Omental fat pad (tissue), 4 donors: ENCODE results near the gene SOWAHC. TPM values are rescaled to one million over a fixed set of nuclear protein-coding genes. Genes with fewer than 3 reads are reported as not detected.
"Not testable (repeated sequence)": the region's sequence is repeated elsewhere in the genome, so short reads cannot be mapped to it uniquely, and the experiment has no call there.

Experiments used
- ATAC-seq: fragments of 150-250 bp; one replicate; pipeline ENCODE4 v1.9.1; 2016; ENCODE audit warnings: mild to moderate bottlenecking, moderate library complexity; ENCODE audit not compliant: low FRiP score
- DNase-seq: peaks from one replicate; pipeline ENCODE4 v3.0.0-alpha.2; 2019; ENCODE audit warnings: low spot score
- total RNA-seq, 4 donors: library from RNA; depleted of rRNA; stranded (reverse); fragments of >200 nt; gene quantifications; one replicate each; pipeline ENCODE4 v1.1.0, GENCODE V29; 2016
- TF ChIP-seq, protein P1 (sequence below), 3 donors: fragments of 450-650 bp; IDR thresholded peaks; one replicate each; pipeline ENCODE4 v1.5.1; 2016 to 2017; ENCODE audit warnings: antibody characterized with exemption in 3 of 3, mild to moderate bottlenecking in 3 of 3, moderate library complexity in 2 of 3

The SOWAHC gene
- total RNA-seq, 4 donors from 2014 or later = 8.5 to 16.3 (median 12.3) TPM

- TF ChIP-seq, protein P1, sequence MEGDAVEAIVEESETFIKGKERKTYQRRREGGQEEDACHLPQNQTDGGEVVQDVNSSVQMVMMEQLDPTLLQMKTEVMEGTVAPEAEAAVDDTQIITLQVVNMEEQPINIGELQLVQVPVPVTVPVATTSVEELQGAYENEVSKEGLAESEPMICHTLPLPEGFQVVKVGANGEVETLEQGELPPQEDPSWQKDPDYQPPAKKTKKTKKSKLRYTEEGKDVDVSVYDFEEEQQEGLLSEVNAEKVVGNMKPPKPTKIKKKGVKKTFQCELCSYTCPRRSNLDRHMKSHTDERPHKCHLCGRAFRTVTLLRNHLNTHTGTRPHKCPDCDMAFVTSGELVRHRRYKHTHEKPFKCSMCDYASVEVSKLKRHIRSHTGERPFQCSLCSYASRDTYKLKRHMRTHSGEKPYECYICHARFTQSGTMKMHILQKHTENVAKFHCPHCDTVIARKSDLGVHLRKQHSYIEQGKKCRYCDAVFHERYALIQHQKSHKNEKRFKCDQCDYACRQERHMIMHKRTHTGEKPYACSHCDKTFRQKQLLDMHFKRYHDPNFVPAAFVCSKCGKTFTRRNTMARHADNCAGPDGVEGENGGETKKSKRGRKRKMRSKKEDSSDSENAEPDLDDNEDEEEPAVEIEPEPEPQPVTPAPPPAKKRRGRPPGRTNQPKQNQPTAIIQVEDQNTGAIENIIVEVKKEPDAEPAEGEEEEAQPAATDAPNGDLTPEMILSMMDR (IDR thresholded peaks at IDR 0.05) = no peak
Measured at GRCh38 chr2:109616184-109616583, 2.0 kb downstream of the SOWAHC start.

GRCh38 chr2:109619032-109619615, 5.0 kb downstream of the SOWAHC start:
- DNase-seq (no peak), ATAC-seq (no peak)
- TF ChIP-seq, protein P1 (IDR thresholded peaks at IDR 0.05) = no peak

More at GRCh38 chr2:109616184-109616583, 2.0 kb downstream of the SOWAHC start:
- DNase-seq = no peak
- ATAC-seq = no peak

GRCh38 chr2:109623297-109623696, 9.1 kb downstream of the SOWAHC start:
- TF ChIP-seq, protein P1 (IDR thresholded peaks at IDR 0.05) = no peak
- no peak for DNase-seq
- no peak for ATAC-seq

GRCh38 chr2:109623923-109624322, 9.8 kb downstream of the SOWAHC start:
- TF ChIP-seq, protein P1 (IDR thresholded peaks at IDR 0.05) = no peak
- ATAC-seq (no peak), DNase-seq (no peak)

DNA sequence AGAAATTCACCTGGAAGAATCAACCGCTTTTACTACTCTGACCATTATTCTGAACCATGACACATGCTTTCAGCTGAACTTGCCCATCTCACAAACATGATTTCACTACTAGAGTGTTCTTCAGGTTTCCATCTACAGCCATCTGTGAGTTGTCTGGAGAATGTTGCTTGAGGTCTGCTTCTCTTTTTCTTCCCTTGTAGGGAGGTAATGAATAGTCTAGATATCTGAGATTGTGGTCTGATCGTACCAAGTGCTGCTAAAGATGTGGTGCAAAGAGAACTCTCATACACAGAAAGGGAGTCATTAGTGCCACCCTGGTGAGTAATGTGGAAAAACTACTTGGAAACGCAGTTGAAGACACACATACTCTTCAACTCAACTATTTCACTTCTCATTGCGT, 10.2 kb downstream of the SOWAHC start:
- ATAC-seq (no peak), DNase-seq (no peak)
- TF ChIP-seq, protein P1 (IDR thresholded peaks at IDR 0.05) = no peak

- ATAC-seq, DNase-seq: not testable (repeated sequence)
Measured at GRCh38 chr2:109628321-109628720, 14.2 kb downstream of the SOWAHC start.

- no peak for ATAC-seq
- no peak for DNase-seq
- TF ChIP-seq, protein P1 (IDR thresholded peaks at IDR 0.05) = no peak
Measured at GRCh38 chr2:109629867-109630266, 15.7 kb downstream of the SOWAHC start.
